Colon (tissue), 2 donors: ENCODE data around the gene ICA1L.

Experiments used
- FAIRE-seq: peaks from 2 replicates; lab custom pipeline; 2012; peaks lifted over from hg19 to GRCh38; lab: Jason Lieb, UNC
- donor health status: control.
- donor health status: control.

ICA1L gene

GRCh38 chr2:202782940-202783558, 88.5 kb downstream of the ICA1L start:
- no peak for FAIRE-seq

GRCh38 chr2:202780514-202781021, 91.0 kb downstream of the ICA1L start:
- no peak for FAIRE-seq

GRCh38 chr2:202778217-202778616, 93.3 kb downstream of the ICA1L start:
- no peak for FAIRE-seq

GRCh38 chr2:202774104-202774503, 97.5 kb downstream of the ICA1L start:
- no peak for FAIRE-seq

GRCh38 chr2:202773301-202773973, 98.1 kb downstream of the ICA1L start:
- FAIRE-seq, result no peak

GRCh38 chr2:202771741-202772460, 99.7 kb downstream of the ICA1L start:
- FAIRE-seq, result no peak

- peak; percentile 55 for FAIRE-seq
Observed at GRCh38 chr2:202771336-202771735, 100.2 kb downstream of the ICA1L start.

- no peak for FAIRE-seq
Observed at GRCh38 chr2:202769201-202769600, 102.4 kb downstream of the ICA1L start.

GRCh38 chr2:202768273-202768672, 103.3 kb downstream of the ICA1L start:
- no peak for FAIRE-seq

GRCh38 chr2:202765436-202765835, 106.1 kb downstream of the ICA1L start:
- no peak for FAIRE-seq

- no peak for FAIRE-seq
Observed at GRCh38 chr2:202764991-202765390, 106.6 kb downstream of the ICA1L start.

- no peak for FAIRE-seq
Observed at GRCh38 chr2:202763916-202764315, 107.7 kb downstream of the ICA1L start.

GRCh38 chr2:202762556-202762955, 109.0 kb downstream of the ICA1L start:
- no peak for FAIRE-seq

GRCh38 chr2:202760848-202761247, 110.7 kb downstream of the ICA1L start:
- FAIRE-seq, result no peak

GRCh38 chr2:202758604-202759003, 113.0 kb downstream of the ICA1L start:
- no peak for FAIRE-seq

GRCh38 chr2:202758128-202758527, 113.4 kb downstream of the ICA1L start:
- no peak for FAIRE-seq

GRCh38 chr2:202757339-202757738, 114.2 kb downstream of the ICA1L start:
- FAIRE-seq, result no peak

- no peak for FAIRE-seq
Observed at GRCh38 chr2:202756598-202756997, 115.0 kb downstream of the ICA1L start.

GRCh38 chr2:202754936-202755335, 116.6 kb downstream of the ICA1L start:
- no peak for FAIRE-seq

- FAIRE-seq, result no peak
Observed at GRCh38 chr2:202752071-202752470, 119.5 kb downstream of the ICA1L start.

GRCh38 chr2:202750763-202751427, 120.7 kb downstream of the ICA1L start:
- FAIRE-seq, result peak; percentile 24

GRCh38 chr2:202749477-202749876, 122.1 kb downstream of the ICA1L start:
- FAIRE-seq, result no peak

GRCh38 chr2:202743613-202744012, 128.0 kb downstream of the ICA1L start:
- no peak for FAIRE-seq
